H1 (cell line): ENCODE results near the gene PREX1. TPM values are rescaled to one million over a fixed set of nuclear protein-coding genes. Genes with fewer than 3 reads are reported as not detected.

ENCODE experiments used
- CHD1 ChIP-seq: IDR thresholded peaks from 2 replicates; pipeline ENCODE4 v1.6.1; 2012; ENCODE audit warnings: low read depth, low read length, improper control_type of control experiment
- CTCF ChIP-seq, 3 experiments: IDR thresholded peaks; 1 replicate in 2 of 3; 2 replicates in 1 of 3; pipeline versions ENCODE4 v1.5.1 to v1.6.1; 2011; ENCODE audit warnings: low read length in 3 of 3, mild to moderate bottlenecking in 3 of 3, inconsistent platforms in 2 of 3, low read depth in 1 of 3, moderate library complexity in 1 of 3; ENCODE audit not compliant: insufficient read depth in 1 of 3; ENCODE audit errors: control extremely low read depth in 1 of 3
- GABPA ChIP-seq: IDR thresholded peaks from 2 replicates; pipeline ENCODE4 v1.6.1; 2011; ENCODE audit warnings: mild to moderate bottlenecking, low read length, moderate library complexity, borderline replicate concordance; ENCODE audit not compliant: insufficient read depth
- GTF2F1 ChIP-seq: IDR thresholded peaks from 2 replicates; pipeline ENCODE4 v1.6.1; 2012; ENCODE audit warnings: low read depth, low read length, improper control_type of control experiment, borderline replicate concordance
- NRF1 ChIP-seq: IDR thresholded peaks from 2 replicates; pipeline ENCODE4 v1.6.1; 2011; ENCODE audit warnings: mild to moderate bottlenecking, low read depth, low read length, improper control_type of control experiment
- SIRT6 ChIP-seq: IDR thresholded peaks from one replicate; pipeline ENCODE4 v1.7.1; 2012; ENCODE audit warnings: low read length, inconsistent platforms
- SP1 ChIP-seq: IDR thresholded peaks from 2 replicates; pipeline ENCODE4 v1.6.1; 2011; ENCODE audit warnings: low read depth, low read length
- polyA plus RNA-seq, 7 experiments: library from polyadenylated mRNA; depleted of rRNA in 3 of 7; stranded (reverse) in 5 of 7; unstranded in 2 of 7; fragments of >200 nt in 5 of 7; fragments of 200-250 nt in 2 of 7; gene quantifications; 1 replicate in 5 of 7; 2 replicates in 1 of 7; 4 replicates in 1 of 7; pipeline versions ENCODE4 v1.2.1 to v1.2.3, GENCODE V29; 2011 to 2013; ENCODE audit warnings: missing spikeins in 2 of 7, mixed read lengths in 2 of 7
- total RNA-seq: library from RNA; stranded (reverse); fragmentation: NEBNext Ultra II Directional; extraction: Animal tissue kit (Norgen Biotek cat#: 25700); gene quantifications from 2 replicates; pipeline ENCODE4 v1.2.1, GENCODE V29; 2021

PREX1 gene
- total and polyA plus RNA-seq, 2 of the 8 experiments (the other 6 are each of a cell fraction or from before 2014, with no cell fraction given): 10.7 to 12.8 TPM

- no peak for TF ChIP-seq CTCF (IDR thresholded peaks at IDR 0.05; ENCODE audit: control extremely low read depth in 1 of 3, insufficient read depth in 1 of 3, low read depth in 1 of 3, low read length in 3 of 3)
- TF ChIP-seq GABPA: no peak
- no peak for TF ChIP-seq CHD1
- no peak for TF ChIP-seq SP1
- TF ChIP-seq GTF2F1: no peak
- no peak for TF ChIP-seq SIRT6
- TF ChIP-seq NRF1: no peak
Measured at GRCh38 chr20:48684501-48685041, 143.2 kb downstream of the PREX1 start (continued).
